ENCODE results near the gene KBTBD13. TPM values are rescaled to one million over a fixed set of nuclear protein-coding genes. Genes with fewer than 3 reads are reported as not detected.
A peak's percentile ranks its signal among the peaks of the same experiment; 100 is the strongest.
"Not testable (repeated sequence)": the region's sequence is repeated elsewhere in the genome, so short reads cannot be mapped to it uniquely, and the experiment has no call there.

Gene KBTBD13
- total RNA-seq, 1 donor from 2014 or later = 0.21 TPM

- intact Hi-C loops (cut with DNase I) = no loop called here
- no peaks in the 10 kb centered on the region for H3K9me3 ChIP-seq
- H3K36me3 ChIP-seq = no peaks in the 10 kb centered on the region
- no peak overlapping the region for H3K4me3 ChIP-seq
- H3K27ac ChIP-seq = peak overlapping the region; percentile 97
- no peaks in the 10 kb centered on the region for H3K27me3 ChIP-seq
- DNase-seq (ENCODE audit: low spot score in 2 of 2) = no peak
- H3K4me1 ChIP-seq = peaks cover 13 to 58% of the 10 kb centered on the region in 2 donors
- no peak for TF ChIP-seq CTCF (IDR thresholded peaks at IDR 0.05)
Measured at GRCh38 chr15:65072027-65072426, 4.5 kb upstream of the KBTBD13 start.

DNA sequence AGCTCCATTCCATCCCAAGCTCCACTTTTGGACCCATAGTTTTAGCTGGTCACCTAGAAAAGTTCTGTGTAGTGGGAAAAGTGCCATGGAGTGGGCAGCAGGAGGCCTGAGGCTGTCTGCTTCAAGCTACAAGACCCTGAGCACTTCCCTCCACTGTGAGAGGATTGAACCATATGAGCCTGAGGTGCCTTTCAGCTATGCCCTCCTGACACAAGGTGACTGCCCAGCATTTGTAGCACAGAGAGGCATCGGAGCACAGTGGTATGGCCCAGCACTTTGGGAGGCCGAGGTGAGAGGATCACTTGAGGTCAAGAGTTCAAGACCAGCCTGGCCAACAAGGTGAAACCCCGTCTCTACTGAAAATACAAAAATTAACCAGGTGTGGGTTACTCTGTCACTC, 3.9 kb upstream of the KBTBD13 start:
- H3K36me3 ChIP-seq = no peaks in the 10 kb centered on the region
- H3K4me3 ChIP-seq = no peak overlapping the region
- intact Hi-C loops (cut with DNase I) = no loop called here
- H3K27ac ChIP-seq = peak overlapping the region; percentile 97
- H3K9me3 ChIP-seq = no peaks in the 10 kb centered on the region
- no peak for DNase-seq (ENCODE audit: low spot score in 2 of 2)
- no peak for TF ChIP-seq CTCF (IDR thresholded peaks at IDR 0.05)
- no peaks in the 10 kb centered on the region for H3K27me3 ChIP-seq
- H3K4me1 ChIP-seq = peaks cover 16 to 64% of the 10 kb centered on the region in 2 donors

DNA sequence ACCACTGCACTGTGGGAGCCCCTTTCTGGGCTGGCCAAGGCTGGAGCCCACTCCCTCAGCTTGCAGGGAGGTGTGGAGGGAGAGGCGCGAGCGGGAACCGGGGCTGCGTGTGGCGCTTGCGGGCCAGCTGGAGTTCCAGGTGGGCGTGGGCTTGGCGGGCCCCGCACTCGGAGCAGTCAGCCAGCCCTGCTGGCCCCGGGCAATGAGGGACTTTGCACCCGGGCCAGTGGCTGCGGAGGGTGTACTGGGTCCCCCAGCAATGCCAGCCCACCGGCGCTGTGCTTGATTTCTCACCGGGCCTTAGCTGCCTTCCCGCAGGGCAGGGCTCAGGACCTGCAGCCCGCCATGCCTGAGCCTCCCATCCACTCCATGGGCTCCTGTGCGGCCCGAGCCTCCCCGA, 1.6 kb upstream of the KBTBD13 start:
- intact Hi-C loops (cut with DNase I); DNase-seq (ENCODE audit: low spot score in 2 of 2); H3K9me3 ChIP-seq; H3K27me3 ChIP-seq; H3K4me3 ChIP-seq; H3K36me3 ChIP-seq: not testable (repeated sequence)
- Histone ChIP-seq H3K4me1 (peaks cover 21 to 55% of the 10 kb centered on the region in 2 donors), H3K27ac (peak overlapping the region in 1 of 2 donors; percentile 1)

- intact Hi-C loops (cut with DNase I); DNase-seq (ENCODE audit: low spot score in 2 of 2); H3K36me3 ChIP-seq; H3K4me3 ChIP-seq; H3K9me3 ChIP-seq; H3K27me3 ChIP-seq: not testable (repeated sequence)
- H3K4me1 ChIP-seq = peaks cover 18 to 49% of the 10 kb centered on the region in 2 donors
- peak overlapping the region; percentile 49 to 81 for H3K27ac ChIP-seq
Measured at GRCh38 chr15:65075607-65076395, 745 bp upstream of the KBTBD13 start.

GRCh38 chr15:65077291-65077980, 890 bp downstream of the KBTBD13 start:
- Histone ChIP-seq H3K27ac (peak overlapping the region; percentile 69 to 81), H3K36me3 (no peaks in the 10 kb centered on the region), H3K4me3 (peak overlapping the region in 1 of 2 donors; percentile 38), H3K27me3 (no peaks in the 10 kb centered on the region), H3K4me1 (peaks cover 20 to 44% of the 10 kb centered on the region in 2 donors), H3K9me3 (no peaks in the 10 kb centered on the region)
- DNase-seq (ENCODE audit: low spot score in 2 of 2) = no peak
- intact Hi-C loops (cut with DNase I) = no loop called here
- no peak for TF ChIP-seq CTCF (IDR thresholded peaks at IDR 0.05)

GRCh38 chr15:65077981-65078352, 1.4 kb downstream of the KBTBD13 start:
- Histone ChIP-seq H3K27ac (peak overlapping the region; percentile 69 to 81), H3K4me1 (peaks cover 24 to 46% of the 10 kb centered on the region in 2 donors), H3K4me3 (peak overlapping the region in 1 of 2 donors; percentile 38), H3K36me3 (no peaks in the 10 kb centered on the region), H3K27me3 (no peaks in the 10 kb centered on the region), H3K9me3 (no peaks in the 10 kb centered on the region)
- intact Hi-C loops (cut with DNase I) = no loop called here
- TF ChIP-seq CTCF (IDR thresholded peaks at IDR 0.05) = peak; percentile 44 to 57 (median 57)
- DNase-seq (ENCODE audit: low spot score in 2 of 2) = no peak
